A549 (cell line): ENCODE data around the gene CRNKL1.

Experiments
- CBX2 ChIP-seq: fragments of 200-600 bp; sonication (generic); IDR thresholded peaks from 2 replicates; pipeline ENCODE4 v1.6.1; 2016; ENCODE audit warnings: low read depth, mild to moderate bottlenecking, borderline replicate concordance
- CEBPB ChIP-seq, 2 experiments: fragments of >200 bp in 1 of 2; sonication (Bioruptor Twin) in 1 of 2; formaldehyde crosslinking in 1 of 2; IDR thresholded peaks; 2 replicates each; pipeline ENCODE4 v1.6.1; 2012 to 2016
- HOXA7 ChIP-seq: fragments of 250-450 bp; sonication (Bioruptor Pico); IDR thresholded peaks from 2 replicates; pipeline ENCODE4 v1.5.0; 2020; ENCODE audit warnings: mild to moderate bottlenecking, moderate library complexity
- JUN ChIP-seq, 2 experiments: fragments of >200 bp; sonication (Bioruptor Twin); formaldehyde crosslinking; IDR thresholded peaks; 2 replicates in 1 of 2; 3 replicates in 1 of 2; pipeline ENCODE4 v1.6.1; 2016 to 2017
- MAX ChIP-seq: IDR thresholded peaks from 2 replicates; pipeline ENCODE4 v1.6.1; 2012
- MAZ ChIP-seq: fragments of 150-350 bp; IDR thresholded peaks from 2 replicates; pipeline ENCODE4 v1.6.1; 2014; ENCODE audit warnings: antibody characterized with exemption, low read depth, low read length, borderline replicate concordance
- NFE2L2 ChIP-seq: fragments of 150-350 bp; conservative IDR thresholded peaks from 2 replicates; pipeline ENCODE4 v1.6.1; 2014; ENCODE audit warnings: low read length
- RAD21 ChIP-seq, 2 experiments: fragments of >200 bp in 1 of 2; sonication (Bioruptor Twin) in 1 of 2; formaldehyde crosslinking in 1 of 2; IDR thresholded peaks in 1 of 2; conservative IDR thresholded peaks in 1 of 2; 2 replicates in 1 of 2; 3 replicates in 1 of 2; pipeline ENCODE4 v1.6.1; 2012 to 2018; ENCODE audit warnings: inconsistent platforms in 1 of 2
- RCOR1 ChIP-seq: fragments of 150-350 bp; IDR thresholded peaks from 2 replicates; pipeline ENCODE4 v1.6.1; 2014; ENCODE audit warnings: antibody characterized with exemption, low read length, low read depth
- REST ChIP-seq: fragments of 200-600 bp; sonication (generic); IDR thresholded peaks from 2 replicates; pipeline ENCODE4 v1.6.1; 2016; ENCODE audit warnings: antibody characterized with exemption, mild to moderate bottlenecking, moderate library complexity
- RNF2 ChIP-seq: fragments of 200-600 bp; sonication (generic); IDR thresholded peaks from 2 replicates; pipeline ENCODE4 v1.6.1; 2016; ENCODE audit warnings: low read depth, mild to moderate bottlenecking, antibody characterized with exemption, moderate library complexity, borderline replicate concordance
- SMC3 ChIP-seq: fragments of >200 bp; sonication (Bioruptor Twin); formaldehyde crosslinking; IDR thresholded peaks from 3 replicates; pipeline ENCODE4 v1.6.1; 2018; ENCODE audit warnings: inconsistent platforms
- TF ChIP-seq, protein P1 (sequence below): fragments of >200 bp; sonication (Bioruptor Twin); formaldehyde crosslinking; IDR thresholded peaks from 3 replicates; pipeline ENCODE4 v1.5.1; 2016

- TF ChIP-seq RNF2, result no peak
- no peak for TF ChIP-seq CEBPB (IDR thresholded peaks at IDR 0.05)
- no peak for TF ChIP-seq SMC3
- TF ChIP-seq NFE2L2, result no peak
- no peak for TF ChIP-seq RCOR1
- TF ChIP-seq, protein P1, sequence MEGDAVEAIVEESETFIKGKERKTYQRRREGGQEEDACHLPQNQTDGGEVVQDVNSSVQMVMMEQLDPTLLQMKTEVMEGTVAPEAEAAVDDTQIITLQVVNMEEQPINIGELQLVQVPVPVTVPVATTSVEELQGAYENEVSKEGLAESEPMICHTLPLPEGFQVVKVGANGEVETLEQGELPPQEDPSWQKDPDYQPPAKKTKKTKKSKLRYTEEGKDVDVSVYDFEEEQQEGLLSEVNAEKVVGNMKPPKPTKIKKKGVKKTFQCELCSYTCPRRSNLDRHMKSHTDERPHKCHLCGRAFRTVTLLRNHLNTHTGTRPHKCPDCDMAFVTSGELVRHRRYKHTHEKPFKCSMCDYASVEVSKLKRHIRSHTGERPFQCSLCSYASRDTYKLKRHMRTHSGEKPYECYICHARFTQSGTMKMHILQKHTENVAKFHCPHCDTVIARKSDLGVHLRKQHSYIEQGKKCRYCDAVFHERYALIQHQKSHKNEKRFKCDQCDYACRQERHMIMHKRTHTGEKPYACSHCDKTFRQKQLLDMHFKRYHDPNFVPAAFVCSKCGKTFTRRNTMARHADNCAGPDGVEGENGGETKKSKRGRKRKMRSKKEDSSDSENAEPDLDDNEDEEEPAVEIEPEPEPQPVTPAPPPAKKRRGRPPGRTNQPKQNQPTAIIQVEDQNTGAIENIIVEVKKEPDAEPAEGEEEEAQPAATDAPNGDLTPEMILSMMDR, result no peak
- no peak for TF ChIP-seq CBX2
- TF ChIP-seq HOXA7 (CRISPR knock-in tag), result no peak
- no peak for TF ChIP-seq JUN (IDR thresholded peaks at IDR 0.05)
- no peak for TF ChIP-seq REST
- no peak for TF ChIP-seq RAD21 (conservative IDR thresholded peaks at IDR 0.05 in 1 of 2, IDR thresholded peaks at IDR 0.05 in 1 of 2)
- TF ChIP-seq MAX, result no peak; the same call in 1 of the 2 replicates
- TF ChIP-seq MAZ, result no peak
Observed at GRCh38 chr20:19993958-19994669, 58.2 kb downstream of the CRNKL1 start.
